ENCODE data around the gene SLC30A1.
A peak's percentile ranks its signal among the peaks of the same experiment; 100 is the strongest.

DNA sequence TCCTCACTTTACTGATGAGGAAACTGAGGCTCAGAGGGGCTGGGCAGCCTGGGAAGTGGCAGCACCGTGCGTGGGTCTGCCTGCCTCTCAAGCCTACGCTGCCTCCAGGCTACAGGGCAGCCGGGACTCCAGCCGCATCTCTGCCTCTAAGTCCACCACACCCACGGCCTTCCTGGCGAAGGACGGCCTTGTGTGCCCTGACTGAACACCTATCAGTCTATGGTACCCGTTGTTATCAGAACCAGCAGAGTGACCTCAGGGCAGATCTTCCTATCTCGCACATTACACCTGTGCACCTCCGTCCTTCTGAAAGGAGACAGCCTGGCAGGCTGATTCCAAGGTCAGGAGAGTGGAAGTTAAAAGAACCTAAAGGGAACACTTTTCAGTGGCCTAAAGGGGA lies 35.7 kb upstream of the SLC30A1 start:
- TF ChIP-seq CTCF (IDR thresholded peaks at IDR 0.05), result no peak
- TF ChIP-seq POLR2A (IDR thresholded peaks at IDR 0.05), result peak in 1 of 2 donors; percentile 34

Data from Peyer's patch (tissue), 4 donors.